Colonic mucosa (tissue), 4 donors: ENCODE results near the gene AKAP9. TPM values are rescaled to one million over a fixed set of nuclear protein-coding genes. Genes with fewer than 3 reads are reported as not detected.
"Not testable (repeated sequence)": the region's sequence is repeated elsewhere in the genome, so short reads cannot be mapped to it uniquely, and the experiment has no call there.

ENCODE experiments used
- DNase-seq: peaks from one replicate; pipeline ENCODE4 v3.0.0-alpha.2; 2020
- H3K27ac ChIP-seq: fragments of 200-600 bp; one replicate; pipeline ENCODE4 v1.8.0; 2021
- H3K27me3 ChIP-seq: fragments of 200-600 bp; one replicate; pipeline ENCODE4 v1.8.0; 2021
- H3K36me3 ChIP-seq: fragments of 200-600 bp; one replicate; pipeline ENCODE4 v1.8.0; 2021
- H3K4me1 ChIP-seq: fragments of 200-600 bp; one replicate; pipeline ENCODE4 v1.8.0; 2021; ENCODE audit warnings: mild to moderate bottlenecking
- H3K4me3 ChIP-seq: fragments of 200-600 bp; one replicate; pipeline ENCODE4 v1.8.0; 2021
- H3K9ac ChIP-seq, 2 donors: one replicate each; pipeline ENCODE4 v1.7.0; 2013; ENCODE audit warnings: control low read depth in 2 of 2, low read depth in 2 of 2, low read length in 2 of 2
- H3K9me3 ChIP-seq: fragments of 200-600 bp; one replicate; pipeline ENCODE4 v1.8.0; 2021
- CTCF ChIP-seq: fragments of 200-600 bp; IDR thresholded peaks from one replicate; pipeline ENCODE4 v1.8.0; 2022; ENCODE audit warnings: antibody characterized with exemption, mild to moderate bottlenecking
- intact Hi-C: fragments of 100-400 bp; cut with DNase I; formaldehyde crosslinking; loops from one replicate; pipeline ENCODE4 v1.14.1; 2022
- total RNA-seq, 2 donors: library from RNA; stranded (reverse); fragmentation: NEBNext Ultra II Directional in 1 of 2; extraction: Animal tissue kit (Norgen Biotek cat#: 25700) in 1 of 2; gene quantifications; one replicate each; pipeline ENCODE4 v1.2.1, GENCODE V29; 2021
- donor health status: healthy.
- donor health status: DM: no; HTN: no; CAD: no.
- donor health status: DM: no; HTN: no; CAD: no.

AKAP9 gene
- total RNA-seq, 2 donors from 2014 or later = 97.7 to 140 TPM

GRCh38 chr7:92133737-92134270, 193.1 kb downstream of the AKAP9 start:
- DNase-seq = peak; percentile 80
- Histone ChIP-seq H3K4me3 (peak overlapping the region; percentile 97), H3K9ac (peak overlapping the region; percentile 82 to 91), H3K27me3 (no peaks in the 10 kb centered on the region), H3K27ac (peak overlapping the region; percentile 92), H3K9me3 (no peaks in the 10 kb centered on the region), H3K36me3 (no peaks in the 10 kb centered on the region), H3K4me1 (no peaks in the 10 kb centered on the region)
- peak; percentile 85 for TF ChIP-seq CTCF
- intact Hi-C loops = loop anchor here (5.0 kb wide), 1 partner anchor 313 kb away; the partner anchor contains the start of gene GATAD1

GRCh38 chr7:92134271-92135051, 193.8 kb downstream of the AKAP9 start, which contains the start of gene CYP51A1:
CYP51A1 (minus strand) TSS chr7:92134477; CDS start chr7:92134364, 113 bp downstream.
- Histone ChIP-seq H3K4me1 (no peaks in the 10 kb centered on the region), H3K36me3 (no peaks in the 10 kb centered on the region), H3K4me3 (peak within 1 kb of the TSS; percentile 97), H3K9ac (peak within 1 kb of the TSS; percentile 82 to 91), H3K27me3 (no peaks in the 10 kb centered on the region), H3K27ac (peak within 1 kb of the TSS; percentile 92), H3K9me3 (no peaks in the 10 kb centered on the region)
- TF ChIP-seq CTCF = no peak
- intact Hi-C loops = loop anchor here (5.0 kb wide), 1 partner anchor 313 kb away; the partner anchor contains the start of gene GATAD1
- peak; percentile 98 for DNase-seq

GRCh38 chr7:92135052-92135889, 194.6 kb downstream of the AKAP9 start:
- Histone ChIP-seq H3K9me3 (no peaks in the 10 kb centered on the region), H3K36me3 (no peaks in the 10 kb centered on the region), H3K9ac (peak overlapping the region; percentile 82 to 91), H3K27ac (peak overlapping the region; percentile 92), H3K4me1 (no peaks in the 10 kb centered on the region), H3K27me3 (no peaks in the 10 kb centered on the region), H3K4me3 (peak overlapping the region; percentile 97)
- no peak for TF ChIP-seq CTCF
- intact Hi-C loops = no loop called here
- peak; percentile 30 for DNase-seq

GRCh38 chr7:92137557-92137956, 196.9 kb downstream of the AKAP9 start:
- no peaks in the 10 kb centered on the region for H3K27me3 ChIP-seq
- intact Hi-C loops = no loop called here
- no peak for TF ChIP-seq CTCF
- no peak overlapping the region for H3K4me3 ChIP-seq
- no peaks in the 10 kb centered on the region for H3K9me3 ChIP-seq
- no peak overlapping the region for H3K9ac ChIP-seq
- DNase-seq = no peak
- H3K4me1 ChIP-seq = no peaks in the 10 kb centered on the region
- H3K36me3 ChIP-seq = no peaks in the 10 kb centered on the region
- no peak overlapping the region for H3K27ac ChIP-seq

- H3K36me3 ChIP-seq = no peaks in the 10 kb centered on the region
- H3K9ac ChIP-seq = no peak overlapping the region
- no peak for TF ChIP-seq CTCF
- no peaks in the 10 kb centered on the region for H3K4me1 ChIP-seq
- no peak overlapping the region for H3K27ac ChIP-seq
- no peaks in the 10 kb centered on the region for H3K27me3 ChIP-seq
- intact Hi-C loops = no loop called here
- no peaks in the 10 kb centered on the region for H3K9me3 ChIP-seq
- no peak for DNase-seq
- no peak overlapping the region for H3K4me3 ChIP-seq
These were observed 200.5 kb downstream of the AKAP9 start for GRCh38 chr7:92141161-92141560.

GRCh38 chr7:92142791-92143190, 202.1 kb downstream of the AKAP9 start:
- H3K9ac ChIP-seq, intact Hi-C loops: not testable (repeated sequence)

GRCh38 chr7:92143192-92143880, 202.7 kb downstream of the AKAP9 start:
- H3K9ac ChIP-seq, H3K9me3 ChIP-seq, H3K36me3 ChIP-seq, DNase-seq, H3K27me3 ChIP-seq, intact Hi-C loops, H3K27ac ChIP-seq, H3K4me3 ChIP-seq, H3K4me1 ChIP-seq: not testable (repeated sequence)

More at GRCh38 chr7:92142791-92143190, 202.1 kb downstream of the AKAP9 start:
- not testable (repeated sequence) for H3K4me3 ChIP-seq, H3K9me3 ChIP-seq, H3K4me1 ChIP-seq, H3K36me3 ChIP-seq, H3K27me3 ChIP-seq, DNase-seq, H3K27ac ChIP-seq
